GM10248 (cell line): ENCODE data around the gene POLR2H.

Source experiments
- CTCF ChIA-PET: fragments of 300-600 bp; sonication (Branson Sonifier 250); formaldehyde crosslinking; extraction: SDS; loops from one replicate; lab custom pipeline; 2021; ENCODE audit warnings: antibody characterized with exemption; lab: Yijun Ruan, JAX
- POLR2A ChIA-PET: fragments of 350-650 bp; sonication (Branson Sonifier 250); formaldehyde crosslinking; extraction: SDS; loops from one replicate; lab custom pipeline; 2020; ENCODE audit warnings: antibody characterized with exemption; lab: Yijun Ruan, JAX
- DNase-seq: peaks from one replicate; pipeline ENCODE4 v3.0.0; 2012; ENCODE audit errors: extremely low spot score
- TF ChIP-seq, protein P1 (sequence below): IDR thresholded peaks from 2 replicates; pipeline ENCODE4 v1.5.1; 2012; ENCODE audit warnings: mild to moderate bottlenecking, low read depth; ENCODE audit errors: extremely low read depth, missing control alignments, control extremely low read depth

The POLR2H gene

DNA sequence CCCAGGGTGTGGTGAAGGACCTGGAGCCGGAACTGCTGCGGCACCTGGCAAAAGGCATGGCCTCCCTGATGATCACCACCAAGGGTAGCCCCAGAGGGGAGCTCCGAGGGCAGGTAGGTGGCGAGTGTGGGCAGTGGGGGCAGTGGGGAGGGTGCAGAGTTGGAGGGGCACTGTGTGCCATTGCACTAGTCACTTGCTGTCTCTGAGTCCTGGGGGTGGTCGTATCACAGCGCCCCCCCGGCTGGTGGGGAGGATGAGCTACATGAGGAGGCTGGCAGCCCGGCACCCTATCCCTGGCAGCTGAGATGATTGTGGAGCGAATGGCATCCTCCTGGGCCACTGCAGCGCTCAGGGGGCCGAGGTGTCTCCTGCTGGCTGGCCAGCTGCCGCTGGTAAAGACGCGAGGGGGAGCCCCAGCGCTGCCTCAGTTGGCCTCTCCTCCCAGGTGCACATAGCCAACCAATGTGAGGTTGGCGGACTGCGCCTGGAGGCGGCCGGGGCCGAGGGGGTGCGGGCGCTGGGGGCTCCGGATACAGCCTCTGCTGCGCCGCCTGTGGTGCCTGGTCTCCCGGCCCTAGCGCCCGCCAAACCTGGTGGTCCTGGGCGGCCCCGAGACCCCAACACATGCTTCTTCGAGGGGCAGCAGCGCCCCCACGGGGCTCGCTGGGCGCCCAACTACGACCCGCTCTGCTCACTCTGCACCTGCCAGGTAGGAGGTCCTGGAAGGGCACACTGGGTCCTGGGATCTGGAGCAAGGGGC, 24.7 kb downstream of the POLR2H start:
- ChIA-PET CTCF (interaction anchor here (1.1 to 6.8 kb wide), 2 partner anchors 11 to 14 kb away, joined by 3 to 34 read pairs; no protein-coding TSS in a partner anchor), POLR2A (no interaction called here)
- TF ChIP-seq, protein P1, sequence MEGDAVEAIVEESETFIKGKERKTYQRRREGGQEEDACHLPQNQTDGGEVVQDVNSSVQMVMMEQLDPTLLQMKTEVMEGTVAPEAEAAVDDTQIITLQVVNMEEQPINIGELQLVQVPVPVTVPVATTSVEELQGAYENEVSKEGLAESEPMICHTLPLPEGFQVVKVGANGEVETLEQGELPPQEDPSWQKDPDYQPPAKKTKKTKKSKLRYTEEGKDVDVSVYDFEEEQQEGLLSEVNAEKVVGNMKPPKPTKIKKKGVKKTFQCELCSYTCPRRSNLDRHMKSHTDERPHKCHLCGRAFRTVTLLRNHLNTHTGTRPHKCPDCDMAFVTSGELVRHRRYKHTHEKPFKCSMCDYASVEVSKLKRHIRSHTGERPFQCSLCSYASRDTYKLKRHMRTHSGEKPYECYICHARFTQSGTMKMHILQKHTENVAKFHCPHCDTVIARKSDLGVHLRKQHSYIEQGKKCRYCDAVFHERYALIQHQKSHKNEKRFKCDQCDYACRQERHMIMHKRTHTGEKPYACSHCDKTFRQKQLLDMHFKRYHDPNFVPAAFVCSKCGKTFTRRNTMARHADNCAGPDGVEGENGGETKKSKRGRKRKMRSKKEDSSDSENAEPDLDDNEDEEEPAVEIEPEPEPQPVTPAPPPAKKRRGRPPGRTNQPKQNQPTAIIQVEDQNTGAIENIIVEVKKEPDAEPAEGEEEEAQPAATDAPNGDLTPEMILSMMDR: no peak
- no peak for DNase-seq

DNA sequence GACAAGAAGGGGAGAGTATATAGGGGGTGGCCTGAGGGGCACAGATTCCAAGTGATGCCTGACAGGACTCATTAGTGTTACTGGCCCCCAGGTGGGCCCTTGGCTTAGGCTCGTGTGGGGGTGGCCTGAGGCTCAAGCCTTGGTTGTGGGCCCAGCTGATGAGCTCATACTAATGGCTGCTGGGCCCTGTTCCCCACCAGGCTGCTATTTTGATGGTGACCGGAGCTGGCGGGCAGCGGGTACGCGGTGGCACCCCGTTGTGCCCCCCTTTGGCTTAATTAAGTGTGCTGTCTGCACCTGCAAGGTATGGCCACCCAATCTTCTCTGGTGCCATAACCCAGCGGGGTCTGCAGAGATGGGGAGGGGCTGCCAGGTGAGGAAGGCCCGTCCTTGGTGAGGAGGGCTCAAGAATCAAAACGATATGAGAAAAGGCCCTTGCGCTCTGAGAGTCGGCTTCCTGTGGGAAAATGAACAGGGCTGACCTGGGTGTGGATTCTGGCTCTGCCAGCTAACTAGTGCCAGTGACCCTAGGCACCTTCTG, 25.7 kb downstream of the POLR2H start:
- TF ChIP-seq, protein P1: no peak
- ChIA-PET POLR2A (no interaction called here), CTCF (no interaction called here)

DNA sequence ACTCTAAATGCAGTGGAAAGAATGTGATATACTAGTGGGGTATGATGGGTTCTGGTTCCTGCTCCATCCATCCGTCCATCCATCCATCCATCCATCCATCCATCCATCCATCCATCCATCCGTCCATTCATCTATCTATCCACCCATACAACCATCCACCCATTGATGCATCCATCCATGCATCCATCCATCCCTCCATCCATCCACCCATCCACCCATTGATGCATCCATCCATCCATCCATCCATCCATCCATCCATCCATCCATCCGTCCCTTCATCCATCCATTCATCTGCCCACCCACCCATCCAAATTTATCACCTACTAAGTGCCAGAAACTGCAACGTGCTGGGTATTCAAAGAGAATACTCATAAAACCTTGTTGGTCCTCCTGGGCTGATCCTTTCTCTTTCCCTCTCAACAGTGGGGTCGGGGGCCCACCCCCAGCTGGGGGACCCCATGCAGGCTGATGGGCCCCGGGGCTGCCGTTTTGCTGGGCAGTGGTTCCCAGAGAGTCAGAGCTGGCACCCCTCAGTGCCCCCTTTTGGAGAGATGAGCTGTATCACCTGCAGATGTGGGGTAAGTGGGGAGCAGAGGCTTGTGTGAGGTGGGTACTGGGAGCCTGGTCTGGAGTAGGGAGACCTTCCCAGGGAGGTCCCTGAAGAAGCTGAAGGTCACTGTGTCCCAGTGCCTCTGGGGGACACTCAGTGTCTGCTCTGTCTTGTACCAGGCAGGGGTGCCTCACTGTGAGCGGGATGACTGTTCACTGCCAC, 26.8 kb downstream of the POLR2H start:
- POLR2A ChIA-PET: no interaction called here
- TF ChIP-seq, protein P1: no peak
- CTCF ChIA-PET: interaction anchor here (0.6 to 1.4 kb wide), 2 partner anchors 17 to 35 kb away, joined by 3 to 5 read pairs; no protein-coding TSS in a partner anchor
- no peak for DNase-seq

More for the DNA sequence above, 25.7 kb downstream of the POLR2H start:
- no peak for DNase-seq

DNA sequence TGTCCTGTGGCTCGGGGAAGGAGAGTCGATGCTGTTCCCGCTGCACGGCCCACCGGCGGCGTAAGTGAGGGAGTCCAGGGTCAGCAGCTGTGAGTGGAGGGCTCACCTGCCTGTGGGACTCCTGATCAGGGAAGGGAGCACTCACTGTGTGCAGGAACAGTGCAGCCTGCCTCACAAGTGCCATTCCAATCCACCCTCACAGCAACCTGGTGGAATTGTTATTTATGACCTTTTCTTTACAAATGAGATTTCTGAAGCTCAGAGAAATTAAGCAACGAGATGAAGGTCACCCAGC, 27.4 kb downstream of the POLR2H start:
- ChIA-PET POLR2A (no interaction called here), CTCF (interaction anchor here (0.6 to 1.4 kb wide), 2 partner anchors 17 to 35 kb away, joined by 3 to 5 read pairs; no protein-coding TSS in a partner anchor)
- no peak for DNase-seq
- TF ChIP-seq, protein P1: no peak

DNA sequence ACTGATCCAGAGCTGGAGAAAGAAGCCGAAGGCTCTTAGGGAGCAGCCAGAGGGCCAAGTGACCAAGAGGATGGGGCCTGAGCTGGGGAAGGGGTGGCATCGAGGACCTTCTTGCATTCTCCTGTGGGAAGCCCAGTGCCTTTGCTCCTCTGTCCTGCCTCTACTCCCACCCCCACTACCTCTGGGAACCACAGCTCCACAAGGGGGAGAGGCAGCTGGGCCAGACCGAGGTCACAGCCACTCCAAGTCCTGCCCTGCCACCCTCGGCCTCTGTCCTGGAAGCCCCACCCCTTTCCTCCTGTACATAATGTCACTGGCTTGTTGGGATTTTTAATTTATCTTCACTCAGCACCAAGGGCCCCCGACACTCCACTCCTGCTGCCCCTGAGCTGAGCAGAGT, 27.9 kb downstream of the POLR2H start:
- ChIA-PET POLR2A (no interaction called here), CTCF (interaction anchor here (1.4 kb wide), 1 partner anchor 34 kb away, joined by 5 read pairs; no protein-coding TSS in a partner anchor)
- DNase-seq: no peak
- TF ChIP-seq, protein P1: no peak

DNA sequence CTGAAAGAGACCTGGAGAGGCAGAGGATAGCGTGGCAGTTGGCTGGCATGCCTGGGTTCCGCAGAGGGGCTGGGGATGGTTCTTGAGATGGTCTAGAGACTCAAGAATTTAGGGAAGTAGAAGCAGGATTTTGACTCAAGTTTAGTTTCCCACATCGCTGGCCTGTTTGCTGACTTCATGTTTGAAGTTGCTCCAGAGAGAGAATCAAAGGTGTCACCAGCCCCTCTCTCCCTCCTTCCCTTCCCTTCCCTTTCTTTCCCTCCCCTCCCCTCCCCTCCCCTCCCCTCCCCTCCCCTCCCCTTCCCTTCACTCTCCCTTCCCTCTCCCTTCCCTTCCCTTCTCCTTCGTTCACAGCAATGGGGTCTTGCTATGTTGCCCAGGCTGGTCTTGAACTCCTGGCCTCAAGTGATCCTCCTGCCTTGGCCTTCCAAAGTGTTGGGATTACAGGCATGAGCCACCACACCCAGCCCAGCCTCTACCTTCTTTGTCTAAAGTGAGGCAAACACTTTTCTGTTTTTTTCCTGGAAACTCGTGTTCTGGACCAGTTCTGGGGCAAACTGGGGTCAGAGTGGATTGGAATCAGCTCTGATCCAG, 28.5 kb downstream of the POLR2H start:
- no peak for DNase-seq
- TF ChIP-seq, protein P1: no peak
- ChIA-PET POLR2A (no interaction called here), CTCF (interaction anchor here (0.9 to 1.7 kb wide), 5 partner anchors 19 to 34 kb away, joined by 3 to 5 read pairs (median 3); no protein-coding TSS in a partner anchor)
